IMR-90 (cell line): ENCODE data around the gene FAM131C. TPM values are rescaled to one million over a fixed set of nuclear protein-coding genes. Genes with fewer than 3 reads are reported as not detected.

Experiments used
- ELK1 ChIP-seq: fragments of 150-350 bp; IDR thresholded peaks from 2 replicates; pipeline ENCODE4 v1.6.1; 2016; ENCODE audit warnings: low read depth, mild to moderate bottlenecking, low read length, moderate library complexity, borderline replicate concordance
- polyA plus RNA-seq, 3 experiments: library from polyadenylated mRNA; depleted of rRNA; stranded (reverse); fragments of >200 nt; gene quantifications; 2 replicates each; pipeline ENCODE4 v1.2.3, GENCODE V29; 2012; ENCODE audit warnings: low replicate concordance in 1 of 3
- total RNA-seq: library from RNA; depleted of rRNA; stranded (reverse); fragments of >200 nt; gene quantifications from 2 replicates; pipeline ENCODE4 v1.2.3, GENCODE V29; 2012

FAM131C gene
- total and polyA plus RNA-seq, 2 of the 4 experiments (the other 2 are of a cell fraction): 0.18 to 1.0 TPM

DNA sequence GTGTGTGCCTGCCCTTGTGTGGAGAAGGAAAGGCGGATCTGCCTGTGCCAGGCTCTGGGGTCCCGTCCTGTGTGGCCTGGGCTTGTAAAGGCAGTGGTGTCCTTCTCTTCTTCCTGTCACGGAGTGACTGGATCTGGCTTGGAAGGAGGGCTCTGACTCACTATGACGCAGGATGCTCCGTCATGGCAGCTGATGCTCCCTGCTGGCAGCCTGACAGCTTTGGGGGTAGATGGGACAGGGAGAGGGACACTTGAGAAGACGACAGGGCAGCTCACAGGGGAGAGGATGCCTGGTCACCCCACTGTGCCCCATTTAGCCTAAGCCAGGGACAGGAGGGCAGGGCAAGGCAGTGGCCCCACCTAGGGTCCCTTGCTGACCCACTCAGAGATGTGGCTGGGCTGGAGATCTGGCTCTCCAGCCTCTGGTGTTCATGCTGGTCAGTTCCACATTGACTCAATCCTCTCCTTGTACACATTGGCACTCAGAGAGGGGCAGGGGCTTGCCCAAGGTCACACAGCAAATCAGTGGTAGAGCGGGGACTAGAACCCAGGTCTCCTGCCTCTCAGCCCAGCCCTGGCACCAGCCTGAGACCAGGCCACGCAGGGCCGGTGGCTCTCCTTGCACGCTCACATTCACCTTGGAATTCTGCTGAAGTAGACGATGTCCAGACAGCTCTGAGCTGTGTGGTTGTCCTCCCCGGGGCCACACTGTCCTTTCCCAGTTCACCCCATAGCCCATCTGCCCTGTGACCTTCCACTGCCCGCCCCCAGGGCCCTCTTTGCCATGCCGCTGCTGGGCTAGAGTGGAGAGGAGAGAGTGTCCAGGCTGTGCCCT, 2.8 kb upstream of the FAM131C start (continued):
- TF ChIP-seq ELK1: no peak
